ENCODE results near the gene FARSB.
"Not testable (repeated sequence)": the region's sequence is repeated elsewhere in the genome, so short reads cannot be mapped to it uniquely, and the experiment has no call there.

The FARSB gene

GRCh38 chr2:222693837-222694236 is 37.9 kb upstream of the FARSB start:
- no peak for DNase-seq (ENCODE audit: low read depth, low spot score)
- ChIA-PET CTCF (interaction anchor here (1.1 to 7.9 kb wide), 6 partner anchors 14 to 245 kb away, joined by 3 to 83 read pairs (median 7); no protein-coding TSS in a partner anchor), POLR2A (no interaction called here)
- TF ChIP-seq CTCF (IDR thresholded peaks at IDR 0.05; ENCODE audit: insufficient read depth, low read length, missing control alignments), result no peak
- H3K4me3 ChIP-seq (ENCODE audit: low read depth, low read length), result no peak overlapping the region

- POLR2A ChIA-PET; DNase-seq (ENCODE audit: low read depth, low spot score); H3K4me3 ChIP-seq (ENCODE audit: low read depth, low read length): not testable (repeated sequence)
- CTCF ChIA-PET, result interaction anchor here (1.2 to 7.9 kb wide), 5 partner anchors 14 to 230 kb away, joined by 3 to 83 read pairs (median 8); no protein-coding TSS in a partner anchor
Observed at GRCh38 chr2:222693413-222693812, 37.5 kb upstream of the FARSB start.

- H3K4me3 ChIP-seq (ENCODE audit: low read depth, low read length), result no peak overlapping the region
- ChIA-PET POLR2A (interaction anchor here (1.4 kb wide), 1 partner anchor 171 kb away, joined by 4 read pairs; no protein-coding TSS in a partner anchor), CTCF (interaction anchor here (0.6 to 8.5 kb wide), 44 partner anchors 10 to 1036 kb away, joined by 3 to 156 read pairs (median 5); partner anchors contain the start of genes ACSL3 and MOGAT1)
- no peak for DNase-seq (ENCODE audit: low read depth, low spot score)
- TF ChIP-seq CTCF (IDR thresholded peaks at IDR 0.05; ENCODE audit: insufficient read depth, low read length, missing control alignments), result peak; percentile 99
Observed at GRCh38 chr2:222690564-222691200, 34.8 kb upstream of the FARSB start.

- no peak for DNase-seq (ENCODE audit: low read depth, low spot score)
- CTCF ChIA-PET, result interaction anchor here (0.6 to 8.5 kb wide), 26 partner anchors 9 to 1108 kb away, joined by 3 to 156 read pairs (median 6); partner anchors contain the start of genes ACSL3 and MOGAT1
- no peak for TF ChIP-seq CTCF (IDR thresholded peaks at IDR 0.05; ENCODE audit: insufficient read depth, low read length, missing control alignments)
- POLR2A ChIA-PET, result no interaction called here
- H3K4me3 ChIP-seq (ENCODE audit: low read depth, low read length), result no peak overlapping the region
Observed at GRCh38 chr2:222689322-222689721, 33.4 kb upstream of the FARSB start.

- TF ChIP-seq CTCF (IDR thresholded peaks at IDR 0.05; ENCODE audit: insufficient read depth, low read length, missing control alignments), result no peak
- no peak overlapping the region for H3K4me3 ChIP-seq (ENCODE audit: low read depth, low read length)
- CTCF ChIA-PET, result interaction anchor here (0.6 to 8.5 kb wide), 20 partner anchors 9 to 1108 kb away, joined by 3 to 156 read pairs (median 4); no protein-coding TSS in a partner anchor
- POLR2A ChIA-PET, result no interaction called here
- DNase-seq (ENCODE audit: low read depth, low spot score), result no peak
Observed at GRCh38 chr2:222688917-222689316, 33.0 kb upstream of the FARSB start.

GRCh38 chr2:222686086-222686750 is 30.3 kb upstream of the FARSB start:
- TF ChIP-seq CTCF (IDR thresholded peaks at IDR 0.05; ENCODE audit: insufficient read depth, low read length, missing control alignments), result no peak
- ChIA-PET CTCF (interaction anchor here (0.9 to 8.5 kb wide), 3 partner anchors 20 to 197 kb away, joined by 3 to 156 read pairs (median 3); no protein-coding TSS in a partner anchor), POLR2A (no interaction called here)
- no peak overlapping the region for H3K4me3 ChIP-seq (ENCODE audit: low read depth, low read length)
- no peak for DNase-seq (ENCODE audit: low read depth, low spot score)
